Measurements from ENCODE around the gene HOXC13.

- TF ChIP-seq POLR2A (IDR thresholded peaks at IDR 0.05) (no peak), CTCF (IDR thresholded peaks at IDR 0.05) (no peak)
These were observed 1.5 kb upstream of the HOXC13 start for GRCh38 chr12:53937099-53937498.

Data from testis (tissue), 2 donors.